IPS-15b (cell line): ENCODE data around the gene STK32A.
"Not testable (repeated sequence)": the region's sequence is repeated elsewhere in the genome, so short reads cannot be mapped to it uniquely, and the experiment has no call there.

Experiments
- H3K27me3 ChIP-seq: one replicate; pipeline ENCODE4 v1.6.1; 2013; ENCODE audit warnings: low read length; ENCODE audit not compliant: control insufficient read depth, insufficient read depth
- H3K36me3 ChIP-seq: one replicate; pipeline ENCODE4 v1.6.1; 2013; ENCODE audit warnings: low read length; ENCODE audit not compliant: control insufficient read depth, insufficient read depth
- H3K4me1 ChIP-seq: one replicate; pipeline ENCODE4 v1.6.1; 2013; ENCODE audit warnings: mild to moderate bottlenecking, low read length; ENCODE audit not compliant: control insufficient read depth, insufficient read depth
- H3K4me3 ChIP-seq: one replicate; pipeline ENCODE4 v1.5.1; 2013; ENCODE audit warnings: low read depth, low read length
- H3K9ac ChIP-seq: one replicate; pipeline ENCODE4 v1.6.1; 2013; ENCODE audit warnings: low read depth, mild to moderate bottlenecking, low read length
- H3K9me3 ChIP-seq: one replicate; pipeline ENCODE4 v1.6.1; 2013; ENCODE audit warnings: mild to moderate bottlenecking, low read length; ENCODE audit not compliant: control insufficient read depth, insufficient read depth

STK32A gene

GRCh38 chr5:147349241-147349640, 114.4 kb downstream of the STK32A start:
- Histone ChIP-seq H3K9ac (no peak overlapping the region), H3K4me3 (no peak overlapping the region), H3K4me1 (no peaks in the 10 kb centered on the region), H3K36me3 (no peaks in the 10 kb centered on the region), H3K9me3 (no peaks in the 10 kb centered on the region), H3K27me3 (no peaks in the 10 kb centered on the region)

GRCh38 chr5:147359101-147359500, 124.3 kb downstream of the STK32A start:
- H3K27me3 ChIP-seq = no peaks in the 10 kb centered on the region
- no peak overlapping the region for H3K4me3 ChIP-seq
- no peaks in the 10 kb centered on the region for H3K9me3 ChIP-seq
- H3K4me1 ChIP-seq = no peaks in the 10 kb centered on the region
- H3K9ac ChIP-seq = no peak overlapping the region
- no peaks in the 10 kb centered on the region for H3K36me3 ChIP-seq

GRCh38 chr5:147359581-147359980, 124.8 kb downstream of the STK32A start:
- Histone ChIP-seq H3K27me3 (no peaks in the 10 kb centered on the region), H3K9ac (no peak overlapping the region), H3K36me3 (no peaks in the 10 kb centered on the region), H3K4me1 (no peaks in the 10 kb centered on the region), H3K4me3 (no peak overlapping the region), H3K9me3 (no peaks in the 10 kb centered on the region)

- Histone ChIP-seq H3K4me1 (no peaks in the 10 kb centered on the region), H3K27me3 (no peaks in the 10 kb centered on the region), H3K36me3 (no peaks in the 10 kb centered on the region), H3K4me3 (no peak overlapping the region), H3K9ac (no peak overlapping the region), H3K9me3 (no peaks in the 10 kb centered on the region)
Measured at GRCh38 chr5:147360816-147361215, 126.0 kb downstream of the STK32A start.

- Histone ChIP-seq H3K9ac (no peak overlapping the region), H3K9me3 (no peaks in the 10 kb centered on the region), H3K4me3 (no peak overlapping the region), H3K27me3 (no peaks in the 10 kb centered on the region), H3K36me3 (no peaks in the 10 kb centered on the region), H3K4me1 (no peaks in the 10 kb centered on the region)
Measured at GRCh38 chr5:147361441-147362175, 126.8 kb downstream of the STK32A start.

- H3K9ac ChIP-seq, H3K4me3 ChIP-seq, H3K27me3 ChIP-seq, H3K36me3 ChIP-seq, H3K9me3 ChIP-seq, H3K4me1 ChIP-seq: not testable (repeated sequence)
Measured at GRCh38 chr5:147367381-147367780, 132.6 kb downstream of the STK32A start.

- Histone ChIP-seq H3K9ac (no peak overlapping the region), H3K4me1 (no peaks in the 10 kb centered on the region), H3K9me3 (no peaks in the 10 kb centered on the region), H3K36me3 (no peaks in the 10 kb centered on the region), H3K27me3 (no peaks in the 10 kb centered on the region), H3K4me3 (no peak overlapping the region)
Measured at GRCh38 chr5:147369742-147370374, 135.0 kb downstream of the STK32A start.

- H3K36me3 ChIP-seq = no peaks in the 10 kb centered on the region
- H3K4me1 ChIP-seq = no peaks in the 10 kb centered on the region
- no peak overlapping the region for H3K9ac ChIP-seq
- no peaks in the 10 kb centered on the region for H3K27me3 ChIP-seq
- H3K9me3 ChIP-seq = no peaks in the 10 kb centered on the region
- H3K4me3 ChIP-seq = no peak overlapping the region
Measured at GRCh38 chr5:147371290-147371689, 136.5 kb downstream of the STK32A start.

- no peaks in the 10 kb centered on the region for H3K4me1 ChIP-seq
- H3K4me3 ChIP-seq = no peak overlapping the region
- no peaks in the 10 kb centered on the region for H3K36me3 ChIP-seq
- no peaks in the 10 kb centered on the region for H3K9me3 ChIP-seq
- no peak overlapping the region for H3K9ac ChIP-seq
- no peaks in the 10 kb centered on the region for H3K27me3 ChIP-seq
Measured at GRCh38 chr5:147372191-147372590, 137.4 kb downstream of the STK32A start.

- no peaks in the 10 kb centered on the region for H3K4me1 ChIP-seq
- no peaks in the 10 kb centered on the region for H3K36me3 ChIP-seq
- H3K4me3 ChIP-seq = no peak overlapping the region
- H3K9me3 ChIP-seq = no peaks in the 10 kb centered on the region
- no peaks in the 10 kb centered on the region for H3K27me3 ChIP-seq
- no peak overlapping the region for H3K9ac ChIP-seq
Measured at GRCh38 chr5:147373328-147373727, 138.5 kb downstream of the STK32A start.

- no peaks in the 10 kb centered on the region for H3K9me3 ChIP-seq
- H3K4me1 ChIP-seq = no peaks in the 10 kb centered on the region
- no peak overlapping the region for H3K4me3 ChIP-seq
- H3K27me3 ChIP-seq = no peaks in the 10 kb centered on the region
- no peak overlapping the region for H3K9ac ChIP-seq
- no peaks in the 10 kb centered on the region for H3K36me3 ChIP-seq
Measured at GRCh38 chr5:147375151-147375550, 140.3 kb downstream of the STK32A start.

- Histone ChIP-seq H3K36me3 (no peaks in the 10 kb centered on the region), H3K4me3 (no peak overlapping the region), H3K9me3 (no peaks in the 10 kb centered on the region), H3K27me3 (no peaks in the 10 kb centered on the region), H3K9ac (no peak overlapping the region), H3K4me1 (peaks cover 3% of the 10 kb centered on the region)
Measured at GRCh38 chr5:147377682-147378081, 142.9 kb downstream of the STK32A start.
